Fibroblast of mammary gland (primary cell): ENCODE measurements around the gene B3GNT3.

ENCODE experiments used
- DNase-seq: peaks from one replicate; pipeline ENCODE4 v3.0.0-alpha.2; 2010; ENCODE audit warnings: low read depth
- H3K4me3 ChIP-seq: 2 replicates; pipeline ENCODE4 v1.5.1; 2011; ENCODE audit warnings: low read depth, mild to moderate bottlenecking, low read length, moderate library complexity; ENCODE audit not compliant: control insufficient read depth
- TF ChIP-seq, protein P1 (sequence below): conservative IDR thresholded peaks from 2 replicates; pipeline ENCODE4 v1.5.1; 2011; ENCODE audit warnings: low read depth, low read length, inconsistent platforms; ENCODE audit not compliant: control insufficient read depth, insufficient read depth

B3GNT3 gene, protein sequence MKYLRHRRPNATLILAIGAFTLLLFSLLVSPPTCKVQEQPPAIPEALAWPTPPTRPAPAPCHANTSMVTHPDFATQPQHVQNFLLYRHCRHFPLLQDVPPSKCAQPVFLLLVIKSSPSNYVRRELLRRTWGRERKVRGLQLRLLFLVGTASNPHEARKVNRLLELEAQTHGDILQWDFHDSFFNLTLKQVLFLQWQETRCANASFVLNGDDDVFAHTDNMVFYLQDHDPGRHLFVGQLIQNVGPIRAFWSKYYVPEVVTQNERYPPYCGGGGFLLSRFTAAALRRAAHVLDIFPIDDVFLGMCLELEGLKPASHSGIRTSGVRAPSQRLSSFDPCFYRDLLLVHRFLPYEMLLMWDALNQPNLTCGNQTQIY

DNA sequence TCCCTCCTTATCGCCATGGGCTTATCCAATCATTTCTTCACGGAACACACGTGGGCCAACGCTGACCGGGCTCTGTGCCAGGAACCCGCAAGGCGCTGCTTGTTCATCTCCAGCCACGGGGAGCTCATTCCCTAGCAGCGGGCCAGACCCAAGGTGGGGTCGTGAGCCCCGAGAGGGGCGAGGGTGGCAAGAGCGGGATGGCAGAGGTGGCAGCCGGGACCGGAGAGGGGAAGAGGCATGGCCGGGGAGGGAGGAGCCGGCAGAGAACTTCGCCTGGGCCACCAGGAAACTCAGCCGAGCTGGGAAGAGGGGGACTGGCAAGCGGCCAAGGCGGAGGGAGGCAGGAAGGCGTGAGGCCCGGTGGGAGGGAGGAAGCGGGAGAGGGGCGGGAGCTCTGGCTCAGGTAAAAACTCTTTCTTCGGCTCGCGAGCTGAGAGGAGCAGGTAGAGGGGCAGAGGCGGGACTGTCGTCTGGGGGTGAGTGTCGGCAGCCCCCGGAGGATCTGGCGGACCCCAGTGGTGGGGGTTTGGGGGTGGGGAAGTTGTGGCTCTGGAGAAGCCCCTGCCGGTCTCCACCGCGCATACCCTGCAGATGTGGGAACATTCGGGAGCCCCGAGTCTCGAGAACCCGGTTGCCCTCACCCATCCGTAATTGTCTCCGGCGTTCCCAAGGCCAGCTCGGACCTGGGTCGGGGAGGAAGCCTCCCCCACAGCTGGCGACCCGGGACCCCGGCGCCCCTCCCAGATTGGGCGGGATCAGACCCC lies at the start of gene B3GNT3:
TSS of gene B3GNT3 (plus strand) at position 408 of the 764 bp plus-strand sequence. CDS start 12,670 bp downstream, outside the sequence.
- DNase-seq = no peak
- H3K4me3 ChIP-seq = no peak within 1 kb of the TSS
- TF ChIP-seq, protein P1, sequence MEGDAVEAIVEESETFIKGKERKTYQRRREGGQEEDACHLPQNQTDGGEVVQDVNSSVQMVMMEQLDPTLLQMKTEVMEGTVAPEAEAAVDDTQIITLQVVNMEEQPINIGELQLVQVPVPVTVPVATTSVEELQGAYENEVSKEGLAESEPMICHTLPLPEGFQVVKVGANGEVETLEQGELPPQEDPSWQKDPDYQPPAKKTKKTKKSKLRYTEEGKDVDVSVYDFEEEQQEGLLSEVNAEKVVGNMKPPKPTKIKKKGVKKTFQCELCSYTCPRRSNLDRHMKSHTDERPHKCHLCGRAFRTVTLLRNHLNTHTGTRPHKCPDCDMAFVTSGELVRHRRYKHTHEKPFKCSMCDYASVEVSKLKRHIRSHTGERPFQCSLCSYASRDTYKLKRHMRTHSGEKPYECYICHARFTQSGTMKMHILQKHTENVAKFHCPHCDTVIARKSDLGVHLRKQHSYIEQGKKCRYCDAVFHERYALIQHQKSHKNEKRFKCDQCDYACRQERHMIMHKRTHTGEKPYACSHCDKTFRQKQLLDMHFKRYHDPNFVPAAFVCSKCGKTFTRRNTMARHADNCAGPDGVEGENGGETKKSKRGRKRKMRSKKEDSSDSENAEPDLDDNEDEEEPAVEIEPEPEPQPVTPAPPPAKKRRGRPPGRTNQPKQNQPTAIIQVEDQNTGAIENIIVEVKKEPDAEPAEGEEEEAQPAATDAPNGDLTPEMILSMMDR = no peak

DNA sequence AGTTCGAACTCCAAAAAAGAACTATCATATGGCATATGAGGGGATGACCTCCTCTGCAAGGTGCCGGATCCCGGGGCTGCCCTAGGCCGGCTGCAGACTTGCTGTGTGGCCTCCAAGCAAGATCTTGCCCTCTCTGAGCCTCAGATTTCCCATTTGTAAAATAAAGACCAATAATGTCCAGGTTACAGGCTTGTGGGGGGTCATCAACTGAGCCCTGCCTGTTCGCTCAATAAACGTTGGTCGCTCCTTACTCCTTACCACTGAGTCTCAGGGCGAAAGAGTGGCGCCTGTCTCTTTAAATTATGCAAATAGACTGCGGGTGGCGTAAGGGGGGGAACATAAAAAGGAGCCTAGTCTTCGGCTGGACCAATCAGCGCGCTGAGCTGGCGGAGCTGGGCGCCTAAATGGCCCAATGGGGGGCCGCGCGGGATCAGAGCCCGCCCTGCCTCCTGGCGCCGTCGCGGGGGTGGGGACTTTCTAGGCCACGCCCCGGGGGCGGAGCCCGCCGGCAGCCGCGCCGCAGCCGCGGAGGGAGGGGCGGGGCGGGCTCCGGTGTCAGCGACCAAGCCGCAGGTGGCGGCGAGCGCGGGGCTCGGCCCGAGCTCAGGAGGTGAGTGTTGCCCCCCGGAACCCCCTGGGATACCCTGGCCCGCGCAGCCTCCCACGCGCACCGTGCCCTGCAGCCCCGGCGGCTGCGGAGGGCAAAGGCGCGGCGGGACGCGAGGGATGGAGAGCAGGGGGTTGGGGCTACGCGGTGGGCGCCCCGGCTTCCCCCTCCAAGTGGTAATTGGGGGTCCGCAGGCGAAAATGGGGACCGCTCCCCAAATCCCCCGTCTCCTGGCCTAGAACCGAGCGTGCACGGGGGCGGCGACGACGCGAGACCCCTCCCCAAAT lies 47.5 kb upstream of the B3GNT3 start:
- TF ChIP-seq, protein P1 = no peak
- peak; percentile 88 for DNase-seq
- H3K4me3 ChIP-seq = peak overlapping the region; percentile 33

DNA sequence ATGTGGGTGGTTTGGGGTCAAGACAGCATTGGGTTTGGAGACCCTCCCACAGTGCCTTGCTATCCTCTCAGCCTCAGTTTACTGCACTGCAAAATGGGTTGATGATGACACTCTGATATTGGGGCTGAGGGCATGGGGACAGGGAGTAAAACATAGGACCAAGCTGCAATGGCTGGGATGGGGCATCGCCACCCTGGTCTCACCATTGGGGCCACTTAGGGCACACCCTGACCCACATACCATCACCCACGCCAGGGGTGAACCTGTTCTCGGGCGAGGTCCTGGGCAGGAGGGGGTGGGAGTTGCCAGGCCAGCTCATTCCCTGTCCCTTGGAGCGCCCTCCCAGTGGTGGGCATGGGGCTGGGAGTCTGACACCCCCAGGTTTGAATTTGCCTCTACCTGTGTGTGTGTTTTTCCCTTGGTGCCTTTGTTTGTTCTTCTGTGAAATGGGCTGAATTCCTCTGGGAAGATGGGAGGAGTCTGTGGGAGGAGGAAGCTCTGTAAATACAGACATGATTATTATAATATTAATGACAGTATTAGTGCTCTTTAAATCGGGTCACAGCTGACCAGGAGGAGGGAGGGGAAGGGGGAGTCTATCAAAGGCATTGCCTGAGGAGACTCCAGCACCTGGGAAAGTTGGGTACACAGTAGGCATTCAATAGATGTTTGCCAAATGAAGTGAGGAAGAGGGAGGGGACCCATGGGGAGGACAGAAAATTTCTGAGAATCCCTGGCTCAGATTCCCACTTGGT lies 45.9 kb upstream of the B3GNT3 start:
- TF ChIP-seq, protein P1 = no peak
- H3K4me3 ChIP-seq = no peak overlapping the region
- DNase-seq = no peak

DNA sequence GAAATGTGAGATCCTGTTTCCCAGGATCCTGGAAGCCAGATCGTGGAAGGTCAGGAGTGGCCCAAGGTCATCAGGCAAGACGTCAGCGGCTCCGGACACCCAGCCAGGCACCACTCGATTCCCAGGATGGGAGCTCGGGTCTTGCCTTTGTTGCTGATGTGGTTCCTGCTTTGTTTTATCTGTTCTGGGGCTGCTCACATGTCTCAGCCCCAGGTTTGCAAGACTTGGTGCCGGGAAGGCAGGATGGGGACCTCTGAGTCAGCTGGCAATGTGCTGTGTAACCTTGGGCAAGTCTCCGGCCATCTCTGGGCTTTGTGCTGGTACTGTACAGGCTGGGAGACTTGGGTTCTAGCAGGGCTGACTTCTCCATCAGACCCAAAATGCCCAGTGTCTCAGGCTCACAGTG lies 45.0 kb upstream of the B3GNT3 start:
- peak; percentile 12 for DNase-seq
- H3K4me3 ChIP-seq = no peak overlapping the region
- TF ChIP-seq, protein P1 = no peak

DNA sequence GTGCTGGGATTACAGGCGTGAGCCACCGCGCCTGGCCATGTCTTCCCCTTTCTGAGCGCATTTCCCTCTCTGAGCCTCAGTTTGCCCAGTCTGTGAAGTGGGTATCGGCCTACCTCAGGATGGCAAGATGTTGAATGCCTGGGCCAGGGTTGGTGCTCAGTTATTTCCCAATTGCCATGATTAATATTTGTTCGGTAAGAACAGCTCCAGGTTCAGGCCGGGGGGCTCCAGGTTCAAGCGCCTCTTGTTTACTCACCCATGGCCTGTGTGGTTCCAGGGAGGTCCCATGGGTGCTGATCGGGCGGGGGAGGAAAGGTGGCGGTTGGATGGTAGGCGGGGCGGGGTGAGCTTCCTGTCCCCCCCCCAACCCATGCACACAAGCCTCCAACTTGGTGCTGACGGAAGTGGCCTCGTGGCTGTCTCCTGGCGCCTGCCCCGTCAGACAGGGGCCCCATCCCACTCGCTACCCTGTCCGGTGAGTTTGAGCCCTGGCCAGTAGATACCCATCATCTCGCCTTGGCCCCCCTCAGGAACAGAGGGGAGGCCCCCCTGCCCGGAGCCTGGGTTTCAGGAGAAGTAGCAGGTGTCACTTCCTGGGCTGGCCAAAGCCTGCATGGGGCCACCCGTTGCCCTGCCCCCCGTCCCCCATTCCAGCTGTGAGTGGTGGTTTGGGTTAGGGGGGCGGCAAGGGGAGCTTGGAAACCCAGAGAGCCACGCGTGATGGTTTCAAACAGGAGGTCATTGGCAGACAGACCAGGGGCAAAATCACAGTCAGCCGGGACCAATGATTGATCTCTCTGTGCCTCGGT lies 43.6 kb upstream of the B3GNT3 start, which contains the start of gene FCHO1:
TSS of gene FCHO1 (plus strand) at position 375 of the 809 bp plus-strand sequence. CDS start 3,688 bp downstream, outside the sequence.
- TF ChIP-seq, protein P1 = no peak
- H3K4me3 ChIP-seq = no peak within 1 kb of the TSS
- DNase-seq = no peak
